ENCODE data around the gene BRDT. TPM values are rescaled to one million over a fixed set of nuclear protein-coding genes. Genes with fewer than 3 reads are reported as not detected.

The BRDT gene
- total RNA-seq, 1 donor from 2014 or later: not detected

GRCh38 chr1:91928026-91928425 lies 21.2 kb upstream of the BRDT start:
- no peaks in the 10 kb centered on the region for H3K9me3 Mint-ChIP-seq (ENCODE audit: unreplicated experiment)
- H3K36me3 Mint-ChIP-seq (ENCODE audit: low read depth, unreplicated experiment): no peaks in the 10 kb centered on the region
- no peak overlapping the region for H3K4me3 Mint-ChIP-seq (ENCODE audit: unreplicated experiment)
- no peak for DNase-seq (ENCODE audit: low spot score)
- H3K27ac Mint-ChIP-seq (ENCODE audit: unreplicated experiment): no peak overlapping the region
- peaks cover 11% of the 10 kb centered on the region for H3K4me1 Mint-ChIP-seq (ENCODE audit: unreplicated experiment)
- no peak for TF ChIP-seq CTCF (IDR thresholded peaks at IDR 0.05; ENCODE audit: unreplicated experiment)
- peaks cover 2% of the 10 kb centered on the region for H3K27me3 Mint-ChIP-seq (ENCODE audit: unreplicated experiment)

DNA sequence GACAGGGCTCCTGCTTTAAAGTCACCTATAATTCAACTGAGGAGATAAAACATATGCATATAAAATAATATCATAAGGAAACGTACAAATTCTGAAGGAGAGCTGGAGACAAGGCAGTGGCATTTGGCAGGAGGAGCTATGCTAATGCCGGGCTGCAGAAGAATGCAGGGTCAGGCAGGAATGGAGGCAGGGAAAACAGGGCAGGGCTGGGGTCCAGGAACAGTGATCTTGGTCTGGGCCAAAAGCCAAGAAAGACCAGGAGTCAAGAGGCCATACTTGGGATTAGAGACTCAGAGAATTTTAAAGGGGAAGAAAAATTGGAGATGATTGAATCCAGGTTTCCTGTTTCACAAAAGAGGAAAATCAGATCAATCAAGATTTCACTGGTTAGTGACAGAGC lies 20.0 kb upstream of the BRDT start:
- H3K27ac Mint-ChIP-seq (ENCODE audit: unreplicated experiment): peak overlapping the region; percentile 81
- no peak for TF ChIP-seq CTCF (IDR thresholded peaks at IDR 0.05; ENCODE audit: unreplicated experiment)
- H3K4me1 Mint-ChIP-seq (ENCODE audit: unreplicated experiment): peaks cover 8% of the 10 kb centered on the region
- no peak overlapping the region for H3K4me3 Mint-ChIP-seq (ENCODE audit: unreplicated experiment)
- peaks cover 2% of the 10 kb centered on the region for H3K27me3 Mint-ChIP-seq (ENCODE audit: unreplicated experiment)
- H3K36me3 Mint-ChIP-seq (ENCODE audit: low read depth, unreplicated experiment): no peaks in the 10 kb centered on the region
- no peaks in the 10 kb centered on the region for H3K9me3 Mint-ChIP-seq (ENCODE audit: unreplicated experiment)
- DNase-seq (ENCODE audit: low spot score): no peak

- Mint-ChIP-seq H3K4me3 (ENCODE audit: unreplicated experiment) (no peak overlapping the region), H3K27ac (ENCODE audit: unreplicated experiment) (no peak overlapping the region), H3K4me1 (ENCODE audit: unreplicated experiment) (no peaks in the 10 kb centered on the region), H3K36me3 (ENCODE audit: low read depth, unreplicated experiment) (no peaks in the 10 kb centered on the region), H3K27me3 (ENCODE audit: unreplicated experiment) (no peaks in the 10 kb centered on the region), H3K9me3 (ENCODE audit: unreplicated experiment) (no peaks in the 10 kb centered on the region)
- no peak for TF ChIP-seq CTCF (IDR thresholded peaks at IDR 0.05; ENCODE audit: unreplicated experiment)
- DNase-seq (ENCODE audit: low spot score): no peak
Observed at GRCh38 chr1:91937613-91938012, 11.6 kb upstream of the BRDT start.

GRCh38 chr1:91940496-91940895 lies 8.7 kb upstream of the BRDT start:
- no peaks in the 10 kb centered on the region for H3K4me1 Mint-ChIP-seq (ENCODE audit: unreplicated experiment)
- H3K4me3 Mint-ChIP-seq (ENCODE audit: unreplicated experiment): no peak overlapping the region
- H3K27ac Mint-ChIP-seq (ENCODE audit: unreplicated experiment): no peak overlapping the region
- TF ChIP-seq CTCF (IDR thresholded peaks at IDR 0.05; ENCODE audit: unreplicated experiment): no peak
- H3K9me3 Mint-ChIP-seq (ENCODE audit: unreplicated experiment): no peaks in the 10 kb centered on the region
- DNase-seq (ENCODE audit: low spot score): no peak
- no peaks in the 10 kb centered on the region for H3K27me3 Mint-ChIP-seq (ENCODE audit: unreplicated experiment)
- no peaks in the 10 kb centered on the region for H3K36me3 Mint-ChIP-seq (ENCODE audit: low read depth, unreplicated experiment)

GRCh38 chr1:91944087-91944486 lies 5.1 kb upstream of the BRDT start:
- no peak for DNase-seq (ENCODE audit: low spot score)
- Mint-ChIP-seq H3K27ac (ENCODE audit: unreplicated experiment) (no peak overlapping the region), H3K4me1 (ENCODE audit: unreplicated experiment) (peaks cover 3% of the 10 kb centered on the region), H3K4me3 (ENCODE audit: unreplicated experiment) (no peak overlapping the region), H3K36me3 (ENCODE audit: low read depth, unreplicated experiment) (no peaks in the 10 kb centered on the region), H3K9me3 (ENCODE audit: unreplicated experiment) (no peaks in the 10 kb centered on the region), H3K27me3 (ENCODE audit: unreplicated experiment) (no peaks in the 10 kb centered on the region)
- TF ChIP-seq CTCF (IDR thresholded peaks at IDR 0.05; ENCODE audit: unreplicated experiment): no peak

Measured in endothelial cell (in vitro differentiated cells).